SK-N-SH treated with all-trans-retinoic acid at 6 μM for 48 hours (cell line): Measurements from ENCODE around the gene GNG2.

Experiments
- ATAC-seq: fragments of 200-7000 bp; cut with Tn5 transposase; 3 replicates; pipeline ENCODE4 v1.9.1; 2020; ENCODE audit warnings: mild to moderate bottlenecking, moderate library complexity
- BACH2 ChIP-seq: fragments of 250-450 bp; sonication (Bioruptor Pico); IDR thresholded peaks from 2 replicates; pipeline ENCODE4 v1.9.0; 2021; ENCODE audit warnings: mild to moderate bottlenecking, borderline replicate concordance
- CREB5 ChIP-seq: fragments of 250-450 bp; sonication (Bioruptor Pico); IDR thresholded peaks from 2 replicates; pipeline ENCODE4 v1.5.1; 2020; ENCODE audit warnings: low read depth, mild to moderate bottlenecking, moderate library complexity
- CSDC2 ChIP-seq: fragments of 250-450 bp; sonication (Bioruptor Pico); IDR thresholded peaks from 2 replicates; pipeline ENCODE4 v1.5.0; 2020; ENCODE audit warnings: mild to moderate bottlenecking, moderate library complexity
- CSRNP3 ChIP-seq: fragments of 250-450 bp; sonication (Bioruptor Pico); IDR thresholded peaks from 2 replicates; pipeline ENCODE4 v1.5.1; 2021; ENCODE audit warnings: mild to moderate bottlenecking, moderate library complexity
- ISL1 ChIP-seq: fragments of 250-450 bp; sonication (Bioruptor Pico); IDR thresholded peaks from 2 replicates; pipeline ENCODE4 v2.1.2; 2022; ENCODE audit warnings: mild to moderate bottlenecking, moderate library complexity
- OSR1 ChIP-seq: fragments of 250-450 bp; sonication (Bioruptor Pico); IDR thresholded peaks from 2 replicates; pipeline ENCODE4 v1.8.0; 2022; ENCODE audit warnings: moderate library complexity, mild to moderate bottlenecking, inconsistent platforms
- PATZ1 ChIP-seq: fragments of 250-450 bp; sonication (Bioruptor Pico); IDR thresholded peaks from 2 replicates; pipeline ENCODE4 v1.8.0; 2020; ENCODE audit warnings: mild to moderate bottlenecking, moderate library complexity, borderline replicate concordance
- PPARA ChIP-seq: fragments of 250-450 bp; sonication (Bioruptor Pico); IDR thresholded peaks from 2 replicates; pipeline ENCODE4 v1.5.0; 2020; ENCODE audit warnings: mild to moderate bottlenecking, borderline replicate concordance
- TCF4 ChIP-seq: fragments of 250-450 bp; sonication (Bioruptor Pico); IDR thresholded peaks from 2 replicates; pipeline ENCODE4 v1.8.0; 2021; ENCODE audit warnings: mild to moderate bottlenecking, moderate library complexity, borderline replicate concordance
- TOX ChIP-seq: fragments of 250-450 bp; sonication (Bioruptor Pico); IDR thresholded peaks from 2 replicates; pipeline ENCODE4 v1.8.0; 2021; ENCODE audit warnings: mild to moderate bottlenecking, moderate library complexity, borderline replicate concordance
- TSHZ2 ChIP-seq: fragments of 250-450 bp; sonication (Bioruptor Pico); IDR thresholded peaks from 2 replicates; pipeline ENCODE4 v1.5.0; 2020; ENCODE audit warnings: mild to moderate bottlenecking, moderate library complexity
- ZC3H10 ChIP-seq: fragments of 250-450 bp; sonication (Bioruptor Pico); IDR thresholded peaks from 2 replicates; pipeline ENCODE4 v1.5.1; 2021; ENCODE audit warnings: mild to moderate bottlenecking, moderate library complexity
- ZFP3 ChIP-seq: fragments of 250-450 bp; sonication (Bioruptor Pico); IDR thresholded peaks from 2 replicates; pipeline ENCODE4 v1.5.0; 2020; ENCODE audit warnings: mild to moderate bottlenecking, moderate library complexity
- ZFP30 ChIP-seq: fragments of 450-650 bp; formaldehyde crosslinking; IDR thresholded peaks from 2 replicates; pipeline ENCODE4 v1.5.0; 2022; ENCODE audit warnings: mild to moderate bottlenecking, moderate library complexity
- ZNF565 ChIP-seq: fragments of 450-650 bp; formaldehyde crosslinking; conservative IDR thresholded peaks from 2 replicates; pipeline ENCODE4 v1.5.0; 2020; ENCODE audit warnings: low read depth, mild to moderate bottlenecking, moderate library complexity
- ZNF70 ChIP-seq: fragments of 450-650 bp; formaldehyde crosslinking; IDR thresholded peaks from 2 replicates; pipeline ENCODE4 v1.5.0; 2020; ENCODE audit warnings: mild to moderate bottlenecking, moderate library complexity
- ZNF8 ChIP-seq: fragments of 450-650 bp; formaldehyde crosslinking; IDR thresholded peaks from 2 replicates; pipeline ENCODE4 v1.5.0; 2020; ENCODE audit warnings: mild to moderate bottlenecking, moderate library complexity

Gene GNG2

DNA sequence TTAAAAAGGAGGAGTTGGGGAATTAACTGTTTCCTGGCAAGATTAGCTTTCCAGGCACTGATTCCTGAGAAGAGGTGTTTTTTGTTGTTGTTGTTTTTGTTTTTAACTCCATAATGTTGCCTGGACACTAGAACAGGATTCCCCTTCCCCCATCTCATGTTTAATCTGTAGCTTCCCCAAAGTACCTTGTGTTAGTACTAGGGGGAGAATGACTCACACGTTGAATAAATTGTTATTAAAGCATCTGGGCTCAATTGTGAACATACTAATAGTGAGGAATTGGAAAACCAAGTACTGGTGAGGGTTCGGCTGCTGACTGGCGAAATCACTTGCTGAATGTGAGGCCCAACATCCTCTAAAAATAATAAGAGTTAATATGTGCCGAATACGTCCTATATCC is 1.3 kb upstream of the GNG2 start:
- no peak for ATAC-seq
- no peak for TF ChIP-seq ZC3H10 (CRISPR knock-in tag)
- no peak for TF ChIP-seq ZNF565 (CRISPR knock-in tag)
- no peak for TF ChIP-seq TOX (CRISPR knock-in tag)
- no peak for TF ChIP-seq PPARA (CRISPR knock-in tag)
- TF ChIP-seq TSHZ2 (CRISPR knock-in tag): no peak
- TF ChIP-seq ISL1 (CRISPR knock-in tag): no peak
- no peak for TF ChIP-seq BACH2 (CRISPR knock-in tag)

- no peak for TF ChIP-seq ZFP3 (CRISPR knock-in tag)
- no peak for TF ChIP-seq TCF4 (CRISPR knock-in tag)
- TF ChIP-seq ZNF565 (CRISPR knock-in tag): no peak
- TF ChIP-seq ZNF70 (CRISPR knock-in tag): no peak
- TF ChIP-seq PATZ1: no peak
- TF ChIP-seq ZC3H10 (CRISPR knock-in tag): no peak
- peak; percentile 56 for ATAC-seq
Observed at GRCh38 chr14:51860825-51861499, 550 bp downstream of the GNG2 start.

- ATAC-seq: peak; percentile 9; the same call in 2 of the 3 replicates
- TF ChIP-seq CSRNP3 (CRISPR knock-in tag) (no peak), CSDC2 (no peak), ZC3H10 (CRISPR knock-in tag) (no peak), ZFP30 (no peak), BACH2 (CRISPR knock-in tag) (no peak), CREB5 (no peak), PATZ1 (no peak), OSR1 (CRISPR knock-in tag) (no peak), ZNF8 (CRISPR knock-in tag) (no peak)
Observed at GRCh38 chr14:51862176-51862796, 1.9 kb downstream of the GNG2 start.

- TF ChIP-seq ZNF8 (CRISPR knock-in tag): no peak
- no peak for TF ChIP-seq ZFP3 (CRISPR knock-in tag)
- no peak for TF ChIP-seq CSDC2
- ATAC-seq: no peak
Observed at GRCh38 chr14:51862860-51863259, 2.4 kb downstream of the GNG2 start.
